HepG2 (cell line): ENCODE measurements around the gene SLC45A1. TPM values are rescaled to one million over a fixed set of nuclear protein-coding genes. Genes with fewer than 3 reads are reported as not detected.

Source experiments
- ATAC-seq: fragments of 200-7000 bp; cut with Tn5 transposase; 3 replicates; pipeline ENCODE4 v1.9.1; 2020; ENCODE audit warnings: mild to moderate bottlenecking, moderate library complexity
- BruUV-seq: library from RNA; stranded (reverse); fragments of 400-500 nt; replicated peaks from 2 replicates; lab custom pipeline; 2021; lab: Mats Ljungman, UMichigan
- CTCF ChIA-PET: fragments of 300-600 bp; formaldehyde crosslinking; extraction: SDS; loops from one replicate; lab custom pipeline; 2021; ENCODE audit warnings: low total read pairs, inconsistent platforms, low intra/inter-chr PET ratio; lab: Yijun Ruan, JAX
- POLR2A ChIA-PET: fragments of 350-600 bp; sonication (Branson Sonifier 250); formaldehyde crosslinking; loops from one replicate; lab custom pipeline; 2020; ENCODE audit warnings: antibody characterized with exemption, inconsistent platforms; lab: Yijun Ruan, JAX
- DNase-seq: peaks from one replicate; pipeline ENCODE4 v3.0.0-alpha.2; 2015; ENCODE audit warnings: low spot score
- FAIRE-seq: peaks from 3 replicates; lab custom pipeline; 2011; peaks lifted over from hg19 to GRCh38; lab: Jason Lieb, UNC
- H2AFZ ChIP-seq: one replicate; pipeline ENCODE4 v1.6.1; 2011; ENCODE audit warnings: low read length, inconsistent platforms
- H3K27ac ChIP-seq: fragments of 300-600 bp; 3 replicates; pipeline ENCODE4 v1.8.0; 2011; ENCODE audit warnings: mixed run types, mild to moderate bottlenecking, mixed read lengths, low read length, inconsistent platforms; ENCODE audit not compliant: insufficient read depth; ENCODE audit errors: extremely low read length
- H3K27me3 ChIP-seq, 2 experiments: fragments of 200-600 bp in 1 of 2; 2 replicates in 1 of 2; 3 replicates in 1 of 2; pipeline versions ENCODE4 v1.6.0 to v1.8.0; 2011; ENCODE audit warnings: low read length in 2 of 2, mild to moderate bottlenecking in 2 of 2, moderate library complexity in 2 of 2, inconsistent platforms in 1 of 2; ENCODE audit not compliant: insufficient read depth in 2 of 2, control insufficient read depth in 1 of 2
- H3K36me3 ChIP-seq, 2 experiments: fragments of 200-600 bp in 1 of 2; replicated peaks in 1 of 2; 2 replicates in 1 of 2; 3 replicates in 1 of 2; pipeline versions ENCODE4 v1.5.1 to v1.8.0; 2011; ENCODE audit warnings: low read length in 2 of 2, inconsistent platforms in 1 of 2; ENCODE audit not compliant: insufficient read depth in 2 of 2, control insufficient read depth in 1 of 2
- H3K4me1 ChIP-seq: 2 replicates; pipeline ENCODE4 v1.5.1; 2012; ENCODE audit warnings: low read length, inconsistent platforms; ENCODE audit not compliant: insufficient read depth
- H3K4me2 ChIP-seq: 2 replicates; pipeline ENCODE4 v1.6.0; 2011; ENCODE audit warnings: low read depth, low read length, inconsistent platforms
- H3K4me3 ChIP-seq, 3 experiments: fragments of 200-600 bp in 1 of 3; sonication (generic), shearing (Covaris generic) in 1 of 3; replicated peaks in 1 of 3; 2 replicates each; pipeline ENCODE4 v1.5.1; 2011 to 2016; ENCODE audit warnings: low read length in 3 of 3, inconsistent platforms in 2 of 3, low read depth in 2 of 3, mild to moderate bottlenecking in 2 of 3, control low read depth in 1 of 3, mixed read lengths in 1 of 3; ENCODE audit not compliant: insufficient read depth in 1 of 3
- H3K79me2 ChIP-seq: one replicate; pipeline ENCODE4 v1.6.1; 2011; ENCODE audit warnings: low read length, inconsistent platforms; ENCODE audit not compliant: insufficient read depth
- H3K9ac ChIP-seq: 2 replicates; pipeline ENCODE4 v1.6.0; 2011; ENCODE audit warnings: mild to moderate bottlenecking, low read depth, low read length, inconsistent platforms; ENCODE audit not compliant: insufficient read depth
- H3K9me3 ChIP-seq: 2 replicates; pipeline ENCODE4 v1.5.1; 2012; ENCODE audit warnings: mild to moderate bottlenecking, low read length
- H4K20me1 ChIP-seq: 2 replicates; pipeline ENCODE4 v1.6.0; 2011; ENCODE audit warnings: inconsistent platforms, mild to moderate bottlenecking, low read length, moderate library complexity; ENCODE audit not compliant: insufficient read depth
- CHD2 ChIP-seq: IDR thresholded peaks from 2 replicates; pipeline ENCODE4 v1.6.1; 2011; ENCODE audit warnings: low read depth, low read length, improper control_type of control experiment
- GPBP1L1 ChIP-seq: sonication (generic); formaldehyde crosslinking; IDR thresholded peaks from 2 replicates; pipeline ENCODE4 v1.5.0; 2020; ENCODE audit warnings: mild to moderate bottlenecking, missing genetic modification reagents
- IKZF4 ChIP-seq: sonication (generic); formaldehyde crosslinking; IDR thresholded peaks from 2 replicates; pipeline ENCODE4 v1.5.1; 2020; ENCODE audit warnings: borderline replicate concordance, mild to moderate bottlenecking, low read depth, missing genetic modification reagents; ENCODE audit errors: not compliant biosample characterization
- KDM5B ChIP-seq: sonication (generic); formaldehyde crosslinking; IDR thresholded peaks from 2 replicates; pipeline ENCODE4 v1.4.0; 2020; ENCODE audit warnings: missing genetic modification reagents, mild to moderate bottlenecking, borderline replicate concordance
- KMT2B ChIP-seq: IDR thresholded peaks from 2 replicates; pipeline ENCODE4 v1.6.1; 2016; ENCODE audit warnings: missing genetic modification reagents, missing compliant biosample characterization
- RXRA ChIP-seq: sonication (generic); formaldehyde crosslinking; IDR thresholded peaks from 2 replicates; pipeline ENCODE4 v1.5.1; 2020; ENCODE audit warnings: missing genetic modification reagents
- SP140L ChIP-seq: sonication (generic); formaldehyde crosslinking; IDR thresholded peaks from 2 replicates; pipeline ENCODE4 v1.4.0; 2020; ENCODE audit warnings: missing genetic modification reagents, borderline replicate concordance
- TCF7L2 ChIP-seq: IDR thresholded peaks from 2 replicates; pipeline ENCODE4 v1.6.1; 2011; ENCODE audit warnings: mild to moderate bottlenecking, low read depth, low read length, moderate library complexity
- ZNF441 ChIP-seq: sonication (generic); formaldehyde crosslinking; IDR thresholded peaks from 2 replicates; pipeline ENCODE4 v1.7.0; 2021; ENCODE audit warnings: missing genetic modification reagents, borderline replicate concordance
- WGBS: methylation state at CpG from one replicate; pipeline ENCODE4 v1.1.6; 2017; ENCODE audit warnings: low lambda C conversion rate; 5-methylcytosine and 5-hydroxymethylcytosine counted together
- in situ Hi-C: cut with HindIII; loops from 2 replicates; pipeline ENCODE4 v1.10.0; 2017; ENCODE audit warnings: low pct_unique_long_range_greater_than_20kb; ENCODE audit not compliant: extremely low pct_ligation_motif_present
- intact Hi-C: fragments of 100-400 bp; cut with micrococcal nuclease; formaldehyde crosslinking; loops from one replicate; pipeline ENCODE4 v1.10.0; 2022; ENCODE audit not compliant: unreplicated experiment
- polyA plus RNA-seq, 8 experiments: library from polyadenylated mRNA; depleted of rRNA in 3 of 8; stranded (reverse) in 7 of 8; unstranded in 1 of 8; fragments of >200 nt; fragmentation: Illumina TruSeq in 4 of 8; extraction: Trizol in 4 of 8; gene quantifications; 2 replicates each; pipeline versions ENCODE4 v1.2.1 to v1.2.3, GENCODE V29; 2011 to 2016; ENCODE audit warnings: low read depth in 4 of 8, missing spikeins in 1 of 8, mixed read lengths in 1 of 8; ENCODE audit not compliant: insufficient read depth in 1 of 8
- total RNA-seq, 5 experiments: library from RNA; depleted of rRNA; stranded (reverse); fragments of >200 nt; fragmentation: Illumina TruSeq; extraction: Trizol; gene quantifications; 2 replicates each; pipeline ENCODE4 v1.2.3, GENCODE V29; 2016; ENCODE audit warnings: low read depth in 1 of 5
- TF ChIP-seq, protein P1 (sequence below): IDR thresholded peaks from 2 replicates; pipeline ENCODE4 v1.6.1; 2016; ENCODE audit warnings: missing compliant biosample characterization, missing genetic modification reagents, borderline replicate concordance
- TF ChIP-seq, protein P2 (sequence below): sonication (generic); formaldehyde crosslinking; IDR thresholded peaks from 2 replicates; pipeline ENCODE4 v1.5.1; 2020; ENCODE audit warnings: missing genetic modification reagents, mild to moderate bottlenecking, borderline replicate concordance

SLC45A1 gene
- total and polyA plus RNA-seq, 2 of the 13 experiments (the other 11 are each of a cell fraction or from before 2014, with no cell fraction given): not detected

GRCh38 chr1:8352886-8353785 lies 35.2 kb downstream of the SLC45A1 start:
- BruUV-seq: no TSS peak
- FAIRE-seq: no peak
- DNase-seq: no peak
- ATAC-seq: no peak
- no peaks in the 10 kb centered on the region for H3K79me2 ChIP-seq
- no peak overlapping the region for H3K27ac ChIP-seq
- no peak overlapping the region for H2AFZ ChIP-seq
- TF ChIP-seq IKZF4 (CRISPR knock-in tag) (no peak), RXRA (no peak), KMT2B (no peak), KDM5B (CRISPR knock-in tag) (no peak), TCF7L2 (no peak), GPBP1L1 (no peak), CHD2 (no peak), SP140L (CRISPR knock-in tag) (no peak), ZNF441 (no peak)
- TF ChIP-seq, protein P1, sequence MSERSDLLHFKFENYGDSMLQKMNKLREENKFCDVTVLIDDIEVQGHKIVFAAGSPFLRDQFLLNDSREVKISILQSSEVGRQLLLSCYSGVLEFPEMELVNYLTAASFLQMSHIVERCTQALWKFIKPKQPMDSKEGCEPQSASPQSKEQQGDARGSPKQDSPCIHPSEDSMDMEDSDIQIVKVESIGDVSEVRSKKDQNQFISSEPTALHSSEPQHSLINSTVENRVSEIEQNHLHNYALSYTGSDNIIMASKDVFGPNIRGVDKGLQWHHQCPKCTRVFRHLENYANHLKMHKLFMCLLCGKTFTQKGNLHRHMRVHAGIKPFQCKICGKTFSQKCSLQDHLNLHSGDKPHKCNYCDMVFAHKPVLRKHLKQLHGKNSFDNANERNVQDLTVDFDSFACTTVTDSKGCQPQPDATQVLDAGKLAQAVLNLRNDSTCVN (CRISPR knock-in tag): no peak
- TF ChIP-seq, protein P2, sequence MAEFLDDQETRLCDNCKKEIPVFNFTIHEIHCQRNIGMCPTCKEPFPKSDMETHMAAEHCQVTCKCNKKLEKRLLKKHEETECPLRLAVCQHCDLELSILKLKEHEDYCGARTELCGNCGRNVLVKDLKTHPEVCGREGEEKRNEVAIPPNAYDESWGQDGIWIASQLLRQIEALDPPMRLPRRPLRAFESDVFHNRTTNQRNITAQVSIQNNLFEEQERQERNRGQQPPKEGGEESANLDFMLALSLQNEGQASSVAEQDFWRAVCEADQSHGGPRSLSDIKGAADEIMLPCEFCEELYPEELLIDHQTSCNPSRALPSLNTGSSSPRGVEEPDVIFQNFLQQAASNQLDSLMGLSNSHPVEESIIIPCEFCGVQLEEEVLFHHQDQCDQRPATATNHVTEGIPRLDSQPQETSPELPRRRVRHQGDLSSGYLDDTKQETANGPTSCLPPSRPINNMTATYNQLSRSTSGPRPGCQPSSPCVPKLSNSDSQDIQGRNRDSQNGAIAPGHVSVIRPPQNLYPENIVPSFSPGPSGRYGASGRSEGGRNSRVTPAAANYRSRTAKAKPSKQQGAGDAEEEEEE (CRISPR knock-in tag): no peak
- 94% methylated on average over 20 of the region's 21 CpGs for WGBS
- ChIA-PET CTCF (no interaction called here), POLR2A (no interaction called here)
- peaks cover 35 to 44% of the 10 kb centered on the region in 2 experiments for H3K36me3 ChIP-seq
- H3K9ac ChIP-seq: no peak overlapping the region
- H3K4me3 ChIP-seq: no peak overlapping the region
- no peaks in the 10 kb centered on the region for H3K9me3 ChIP-seq
- peaks cover 8% of the 10 kb centered on the region for H3K4me1 ChIP-seq
- H3K27me3 ChIP-seq: peaks cover 0 to 2% of the 10 kb centered on the region in 2 experiments; a peak in 4 of 5 replicates
- peaks cover 6% of the 10 kb centered on the region; the same call in 1 of the 2 replicates for H4K20me1 ChIP-seq
- intact Hi-C loops: no loop called here
- in situ Hi-C loops: no loop called here
- H3K4me2 ChIP-seq: no peak overlapping the region
